ENCODE results near the gene PARP9.

GRCh38 chr3:122559906-122560305 is 4.2 kb downstream of the PARP9 start:
- no peak for TF ChIP-seq CTCF (conservative IDR thresholded peaks at IDR 0.05)
- TF ChIP-seq ZFX (IDR thresholded peaks at IDR 0.05), result no peak
